Measurements from ENCODE around the gene FCRL5. TPM values are rescaled to one million over a fixed set of nuclear protein-coding genes. Genes with fewer than 3 reads are reported as not detected.
"Not testable (repeated sequence)": the region's sequence is repeated elsewhere in the genome, so short reads cannot be mapped to it uniquely, and the experiment has no call there.

The FCRL5 gene
- total RNA-seq (2014; rRNA removed; shearing (Covaris generic)): not detected in 2 replicates

DNA sequence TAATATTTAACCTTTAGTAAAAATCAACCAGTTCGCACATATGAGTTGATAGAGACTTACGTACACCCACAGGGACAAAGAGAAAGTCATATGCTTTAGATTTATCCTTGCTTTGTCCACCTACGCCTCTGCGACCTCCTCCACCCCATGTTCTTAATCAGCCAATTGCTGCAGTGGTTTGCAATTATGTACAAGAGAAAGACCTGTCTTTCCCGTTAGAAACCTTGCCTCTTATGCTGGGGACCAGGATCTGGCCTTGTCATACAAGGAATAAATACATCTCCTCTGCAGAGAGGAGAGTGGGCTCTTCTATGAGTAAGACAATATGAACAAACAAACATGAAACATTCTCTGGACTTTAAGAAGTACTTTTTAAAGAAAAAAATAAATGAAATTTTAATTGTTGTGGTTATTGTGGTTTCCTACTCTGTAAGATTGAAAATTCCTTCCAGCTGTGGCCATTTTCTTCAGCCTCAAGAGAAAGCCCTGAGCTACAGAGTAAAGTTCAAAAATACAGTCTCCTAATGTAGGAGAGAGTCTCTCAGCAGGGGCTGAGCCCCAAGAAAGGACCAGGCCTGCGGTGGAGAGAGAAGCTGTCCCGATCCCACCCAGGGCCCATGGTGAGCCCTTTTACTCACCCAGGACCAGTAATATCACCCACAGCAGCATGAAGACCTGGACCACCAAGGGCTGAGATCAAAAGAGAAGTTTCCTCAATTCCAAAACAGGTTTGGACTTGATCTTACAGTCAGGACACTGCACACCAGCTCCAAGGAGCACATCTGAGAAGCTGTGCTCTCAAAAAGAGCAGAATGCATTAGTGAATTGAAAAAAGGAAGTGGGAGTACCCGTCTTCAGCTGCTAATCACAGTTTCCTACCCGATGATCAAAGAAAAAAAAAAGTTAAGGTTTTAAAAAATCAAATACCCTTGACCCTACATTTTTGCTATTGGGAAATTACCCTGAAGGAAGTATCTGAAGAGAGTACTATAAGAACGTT, at the start of gene FCRL5:
Gene FCRL5, minus strand, starts transcription at position 822 of the 1,000 bp plus-strand sequence. Its CDS starts 153 bp downstream, at position 669.
- DNase-seq (ENCODE audit: low spot score): no peak

DNA sequence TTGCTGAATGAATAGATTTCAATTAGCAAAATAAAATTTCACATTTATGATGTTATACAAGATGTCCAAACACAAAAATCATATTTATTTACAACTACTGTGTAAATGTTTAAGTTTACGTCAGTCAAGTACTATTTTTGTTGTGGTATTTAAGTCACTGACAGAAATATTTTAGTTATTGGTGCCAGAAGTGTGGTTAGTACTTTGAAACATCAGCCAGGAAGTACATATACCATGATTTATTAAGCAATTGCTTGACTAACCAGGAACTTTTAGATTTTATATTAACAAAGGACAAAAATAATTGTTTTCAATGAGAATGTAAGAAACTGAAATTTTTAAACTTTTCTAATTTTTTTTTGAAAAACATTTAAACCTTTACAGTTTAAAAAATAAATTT, 47.9 kb upstream of the FCRL5 start:
- DNase-seq (ENCODE audit: low spot score): no peak

GRCh38 chr1:157597959-157598667, 45.8 kb upstream of the FCRL5 start, which contains the start of gene FCRL4:
Gene FCRL4 (minus strand): TSS chr1:157598085. CDS start chr1:157597944, 141 bp downstream.
- no peak for DNase-seq (ENCODE audit: low spot score)

DNA sequence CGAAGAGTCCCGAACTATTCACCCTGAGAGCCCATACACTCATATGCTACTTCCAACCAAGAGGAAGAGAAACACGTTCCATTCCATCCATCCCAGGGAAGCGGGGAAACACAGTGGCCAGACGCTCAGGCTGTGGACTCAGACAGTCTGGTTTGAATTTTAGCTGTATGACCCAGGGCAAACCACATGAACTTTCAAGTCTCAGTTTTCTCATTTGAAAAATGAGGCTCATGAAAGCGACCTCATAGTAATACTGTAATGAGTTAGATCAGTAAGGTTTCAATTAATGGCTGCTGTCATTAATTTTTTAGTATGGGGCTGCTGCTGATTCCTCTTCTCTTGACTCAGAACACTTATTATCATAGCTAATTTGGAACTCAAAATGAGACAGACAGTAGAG, 44.1 kb upstream of the FCRL5 start:
- DNase-seq (ENCODE audit: low spot score): no peak

- no peak for DNase-seq (ENCODE audit: low spot score)
Observed at GRCh38 chr1:157595356-157595755, 43.0 kb upstream of the FCRL5 start.

DNA sequence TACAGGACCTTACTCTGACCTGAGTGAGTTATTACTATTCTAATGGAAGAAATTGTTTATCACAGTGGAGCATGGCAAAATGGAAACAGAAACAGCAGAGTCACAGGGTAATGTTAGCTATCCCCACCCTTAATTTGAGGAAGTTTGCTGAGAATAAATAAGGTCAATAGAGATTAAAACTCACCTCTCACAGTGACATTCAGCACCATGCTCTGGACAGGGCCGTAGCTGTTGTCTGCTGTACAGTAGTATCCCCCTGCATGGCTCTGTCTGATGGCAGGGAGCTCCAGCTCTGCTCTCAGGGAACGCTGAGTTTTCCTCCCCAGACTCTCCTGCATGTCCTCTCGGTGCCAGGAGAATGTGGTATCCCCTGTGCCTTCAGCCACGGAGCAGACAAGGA, 33.7 kb upstream of the FCRL5 start:
- no peak for DNase-seq (ENCODE audit: low spot score)

DNA sequence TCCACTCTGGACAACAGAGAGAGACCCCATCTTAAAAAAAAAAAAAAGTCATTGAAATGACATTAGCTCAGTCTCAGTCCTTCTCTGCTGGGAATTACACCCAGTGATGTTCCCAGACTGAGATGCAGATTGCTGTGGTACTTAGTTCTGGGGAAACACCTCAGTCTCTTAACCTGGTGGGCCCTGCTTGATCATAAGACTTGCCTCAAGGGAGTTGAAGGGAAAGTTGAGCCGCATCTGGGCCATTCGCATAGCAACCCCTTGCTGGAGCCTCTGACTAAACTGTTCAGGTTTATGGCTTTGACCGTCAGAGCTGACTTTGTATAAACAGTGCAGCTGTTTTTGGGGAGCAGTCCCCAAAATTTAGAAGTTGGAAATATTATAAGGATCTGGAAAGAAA, 32.2 kb upstream of the FCRL5 start:
- DNase-seq (ENCODE audit: low spot score): no peak

DNA sequence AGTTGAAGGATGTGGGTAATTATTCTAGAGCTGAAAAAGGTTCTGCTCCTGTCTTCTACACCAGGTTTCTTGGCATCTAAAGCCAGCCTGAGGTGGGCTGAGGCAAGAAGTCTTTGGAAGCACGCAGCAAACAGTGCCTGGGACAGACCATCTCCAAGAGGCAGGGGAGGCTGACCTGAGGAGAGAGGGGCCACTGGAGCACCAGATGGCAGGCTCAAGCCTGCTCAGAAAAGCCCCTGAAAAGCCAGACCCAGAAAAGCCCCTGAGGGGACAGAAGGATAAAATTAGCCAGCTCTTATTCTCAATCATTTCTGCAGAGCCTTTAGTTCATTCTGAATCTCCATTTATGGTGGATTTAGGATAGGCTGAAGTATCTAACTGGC, 28.5 kb upstream of the FCRL5 start:
- no peak for DNase-seq (ENCODE audit: low spot score)

DNA sequence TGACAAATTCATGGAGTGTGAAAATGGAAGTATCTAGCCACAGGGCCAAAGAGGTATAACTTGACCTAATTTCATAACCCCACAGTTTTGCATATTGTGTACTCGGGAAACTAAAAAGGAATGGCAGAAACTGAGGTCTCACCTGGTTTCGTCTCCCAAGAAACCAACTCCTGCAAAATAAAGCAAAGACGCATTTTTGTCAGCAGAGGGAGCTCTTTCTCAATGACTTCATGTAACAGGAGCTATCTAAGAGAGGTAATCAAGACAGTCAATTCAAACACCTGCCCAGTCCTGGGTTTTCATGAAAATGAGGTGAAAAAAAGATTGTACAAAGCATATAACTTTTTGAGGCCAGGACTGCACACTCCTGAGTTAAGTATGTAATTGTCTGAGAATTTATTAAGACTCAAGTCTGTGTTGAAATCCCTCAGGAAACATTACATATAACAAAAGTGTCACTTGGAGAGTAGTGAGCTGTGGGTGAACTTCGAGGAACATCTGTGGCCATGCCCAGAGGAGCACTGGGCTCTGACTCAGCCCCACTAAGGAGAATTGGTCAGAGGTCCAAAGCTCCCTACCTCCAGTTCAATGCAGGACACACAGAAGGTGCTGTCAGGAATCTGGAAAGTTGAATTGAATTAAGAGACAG, 28.0 kb upstream of the FCRL5 start:
- peak; percentile 54 for DNase-seq (ENCODE audit: low spot score)

DNA sequence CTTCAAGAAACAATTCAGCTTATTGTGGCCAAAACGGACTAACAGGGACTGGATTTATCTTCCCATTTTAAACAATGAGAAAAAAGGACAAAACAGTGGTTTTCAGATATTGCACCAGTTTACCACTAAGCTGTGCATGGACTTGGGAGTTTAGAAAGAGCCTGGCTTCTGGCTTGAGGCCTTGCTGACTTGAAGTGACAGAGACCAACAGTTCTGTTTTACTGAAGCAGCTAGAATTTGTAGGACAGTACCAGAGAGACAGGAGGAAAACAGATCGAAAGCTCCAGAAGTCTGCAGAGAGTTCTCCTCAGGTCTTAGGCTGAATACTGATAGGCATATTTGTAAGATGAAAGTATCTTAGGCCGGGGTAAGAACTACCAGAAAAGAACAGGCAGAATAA, 25.1 kb upstream of the FCRL5 start:
- DNase-seq (ENCODE audit: low spot score): no peak

- no peak for DNase-seq (ENCODE audit: low spot score)
Observed at GRCh38 chr1:157575744-157576143, 23.4 kb upstream of the FCRL5 start.

DNA sequence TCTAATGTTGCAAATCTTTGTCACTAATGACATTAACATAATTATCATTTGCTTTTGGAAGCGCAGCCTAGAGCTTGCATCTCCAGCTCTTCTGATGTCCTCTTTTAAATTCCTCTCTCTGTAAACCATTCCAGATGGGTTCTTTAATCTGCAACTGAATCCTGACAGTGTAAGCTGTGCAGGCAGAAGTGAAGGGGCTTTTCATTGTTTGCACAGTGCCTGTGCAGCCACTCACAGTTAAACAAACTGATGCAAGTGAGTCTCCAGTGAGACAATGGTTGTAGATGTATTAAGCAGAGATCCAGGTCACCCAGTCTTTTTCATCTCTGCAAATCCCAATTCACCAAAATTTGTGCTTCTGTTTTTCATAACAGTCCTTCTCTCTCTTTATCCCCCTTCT, 22.5 kb upstream of the FCRL5 start:
- DNase-seq (ENCODE audit: low spot score): no peak

DNA sequence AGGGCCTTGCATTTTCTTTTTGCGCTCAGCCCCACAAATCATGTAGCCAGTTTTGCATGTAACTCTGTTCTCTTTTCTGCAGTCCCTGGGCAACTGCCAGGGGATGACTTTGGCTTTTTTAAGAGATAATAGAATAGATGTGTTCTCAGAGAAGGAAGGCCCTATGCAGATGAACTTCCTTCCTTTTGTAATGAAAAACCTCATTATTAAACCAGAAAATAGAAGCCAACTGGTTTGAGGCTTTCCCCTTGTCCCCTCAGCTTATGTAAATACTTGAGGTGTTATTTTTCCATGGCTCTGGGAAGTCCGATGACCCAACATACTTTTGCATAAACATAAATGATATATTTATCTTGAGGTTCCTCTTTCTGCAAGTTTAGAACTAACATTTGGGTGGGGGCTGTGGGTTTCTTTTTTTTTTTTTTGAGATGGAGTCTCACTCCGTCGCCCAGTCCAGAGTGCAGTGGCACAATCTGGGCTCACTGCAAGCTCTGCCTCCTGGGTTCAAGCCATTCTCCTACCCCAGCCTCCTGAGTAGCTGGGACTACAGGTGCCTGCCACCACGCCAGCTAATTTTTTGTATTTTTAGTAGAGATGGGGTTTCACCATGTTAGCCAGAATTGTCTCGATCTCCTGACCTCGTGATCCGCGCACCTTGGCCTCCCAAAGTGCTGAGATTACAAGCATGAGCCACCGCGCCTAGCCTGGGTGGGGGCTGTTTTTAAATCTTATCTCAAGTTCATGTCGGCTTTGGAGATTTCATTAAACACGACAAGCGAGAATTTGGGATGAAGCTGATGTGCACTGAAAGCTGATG, 14.4 kb upstream of the FCRL5 start:
- no peak for DNase-seq (ENCODE audit: low spot score)

- no peak for DNase-seq (ENCODE audit: low spot score)
Observed at GRCh38 chr1:157562515-157562914, 10.2 kb upstream of the FCRL5 start.

- no peak for DNase-seq (ENCODE audit: low spot score)
Observed at GRCh38 chr1:157558119-157558518, 5.8 kb upstream of the FCRL5 start.

- DNase-seq (ENCODE audit: low spot score): not testable (repeated sequence)
Observed at GRCh38 chr1:157548081-157548480, 4.2 kb downstream of the FCRL5 start.

DNA sequence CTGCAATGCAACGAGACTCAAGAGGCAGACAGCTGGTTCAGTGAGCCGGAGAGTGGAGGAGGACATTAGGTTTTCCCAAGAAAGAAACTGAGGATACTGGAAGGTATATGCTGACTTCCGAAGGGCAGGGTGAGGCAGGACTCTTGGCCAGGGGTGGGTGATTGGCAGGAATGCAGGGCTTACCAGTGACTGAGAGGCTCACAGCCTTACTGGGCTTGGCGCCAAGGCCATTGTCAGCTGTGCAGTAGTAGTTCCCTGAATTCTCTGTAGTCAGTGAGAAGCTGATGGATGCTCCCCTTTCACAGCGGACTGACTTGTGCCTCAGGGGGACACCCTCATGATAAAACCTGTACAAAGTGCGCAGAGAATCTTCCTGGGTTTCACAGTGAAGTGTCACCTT, 9.6 kb downstream of the FCRL5 start:
- DNase-seq (ENCODE audit: low spot score): peak; percentile 5

DNA sequence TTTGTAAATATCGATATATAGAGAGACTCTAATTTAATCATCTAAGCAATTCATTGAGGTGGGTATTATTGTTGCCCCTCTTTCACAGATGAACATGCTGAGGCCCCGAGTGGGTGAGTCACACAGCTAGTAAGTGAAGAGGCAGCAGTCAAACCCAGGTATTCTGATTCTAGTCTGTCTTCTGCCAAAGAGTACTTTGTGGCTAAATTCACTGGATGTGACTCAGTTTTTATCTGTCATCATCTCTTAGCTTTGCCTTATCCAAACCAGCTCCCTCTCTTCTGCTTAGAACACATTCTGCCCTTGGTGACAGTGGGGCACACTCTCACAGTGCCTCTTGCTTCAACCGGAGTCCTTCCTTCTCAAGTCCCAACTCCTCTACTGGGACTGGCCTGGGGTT, 11.5 kb downstream of the FCRL5 start:
- DNase-seq (ENCODE audit: low spot score): peak; percentile 7

GRCh38 chr1:157540160-157540748, 12.1 kb downstream of the FCRL5 start:
- no peak for DNase-seq (ENCODE audit: low spot score)

DNA sequence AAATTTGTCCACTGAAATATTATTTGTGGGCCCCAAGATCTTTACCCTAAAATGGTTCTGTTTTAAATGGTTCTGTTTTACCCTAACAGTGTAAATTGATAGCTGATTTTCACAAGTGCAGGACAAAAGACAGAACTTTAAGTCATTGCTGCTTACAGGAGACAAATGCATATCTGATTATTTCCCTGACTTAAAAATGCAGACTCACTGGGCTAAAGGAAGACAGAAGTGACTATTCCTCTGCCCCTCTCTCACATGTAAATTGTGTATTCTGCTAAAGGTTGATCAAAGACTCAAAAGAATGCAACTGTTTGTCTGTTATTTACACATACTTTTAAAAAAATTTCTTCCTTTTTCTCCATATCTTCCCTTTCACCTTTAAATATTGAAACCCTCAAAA, 12.7 kb downstream of the FCRL5 start:
- DNase-seq (ENCODE audit: low spot score): no peak

GRCh38 chr1:157532569-157532968, 19.7 kb downstream of the FCRL5 start:
- DNase-seq (ENCODE audit: low spot score): no peak
